Fibroblast of pulmonary artery (primary cell): ENCODE data around the gene APEH.
A peak's percentile ranks its signal among the peaks of the same experiment; 100 is the strongest.

Experiments
- DNase-seq: peaks from one replicate; pipeline ENCODE4 v3.0.0-alpha.2; 2010; ENCODE audit warnings: low read depth
- H3K4me3 ChIP-seq: replicated peaks from 2 replicates; pipeline ENCODE4 v1.5.1; 2011; ENCODE audit warnings: low read depth, mild to moderate bottlenecking, control low read depth, low read length, moderate library complexity
- CTCF ChIP-seq: IDR thresholded peaks from 2 replicates; pipeline ENCODE4 v1.5.1; 2011; ENCODE audit warnings: mild to moderate bottlenecking, control low read depth, low read length, inconsistent platforms; ENCODE audit errors: missing control alignments

The APEH gene

GRCh38 chr3:49721596-49721895 is 47.4 kb downstream of the APEH start:
- no peak for TF ChIP-seq CTCF
- H3K4me3 ChIP-seq, result no peak overlapping the region

GRCh38 chr3:49721896-49722781 is 48.0 kb downstream of the APEH start:
- DNase-seq, result no peak
- peak overlapping the region; percentile 99 for H3K4me3 ChIP-seq
- no peak for TF ChIP-seq CTCF

More at GRCh38 chr3:49721596-49721895, 47.4 kb downstream of the APEH start:
- DNase-seq, result no peak

- no peak for DNase-seq
- TF ChIP-seq CTCF, result no peak
- peak overlapping the region; percentile 99 for H3K4me3 ChIP-seq
Measured at GRCh38 chr3:49722896-49723295, 48.7 kb downstream of the APEH start.

- no peak for TF ChIP-seq CTCF
- H3K4me3 ChIP-seq, result peak overlapping the region; percentile 99
- DNase-seq, result peak; percentile 33
Measured at GRCh38 chr3:49723296-49723627, 49.1 kb downstream of the APEH start.

GRCh38 chr3:49723628-49724551 is 49.7 kb downstream of the APEH start, which contains the start of gene GMPPB:
Gene GMPPB (minus strand): TSS chr3:49723951. CDS start chr3:49723726, 225 bp downstream.
- H3K4me3 ChIP-seq, result peak within 1 kb of the TSS; percentile 99
- TF ChIP-seq CTCF, result no peak
- peak; percentile 96 for DNase-seq

- no peak for TF ChIP-seq CTCF
- DNase-seq, result no peak
- H3K4me3 ChIP-seq, result peak overlapping the region; percentile 61
Measured at GRCh38 chr3:49724586-49724985, 50.4 kb downstream of the APEH start.
